Hepatocyte (in vitro differentiated cells): Measurements from ENCODE around the gene TMCC3. TPM values are rescaled to one million over a fixed set of nuclear protein-coding genes. Genes with fewer than 3 reads are reported as not detected.

Source experiments
- DNase-seq: peaks from one replicate; pipeline ENCODE4 v3.0.0-alpha.2; 2016; ENCODE audit warnings: low spot score
- H2AFZ ChIP-seq: fragments of 200-600 bp; sonication (generic); 2 replicates; pipeline ENCODE4 v1.6.0; 2016; ENCODE audit warnings: antibody characterized with exemption, mild to moderate bottlenecking
- H3K27ac ChIP-seq: fragments of 200-600 bp; sonication (generic); 2 replicates; pipeline ENCODE4 v1.5.1; 2016; ENCODE audit warnings: mild to moderate bottlenecking
- H3K27me3 ChIP-seq: fragments of 200-600 bp; sonication (generic); 2 replicates; pipeline ENCODE4 v1.6.1; 2016
- H3K36me3 ChIP-seq: fragments of 200-600 bp; sonication (generic); replicated peaks from 2 replicates; pipeline ENCODE4 v1.5.1; 2016; ENCODE audit warnings: low read depth; ENCODE audit not compliant: insufficient read depth
- H3K4me1 ChIP-seq: fragments of 200-600 bp; sonication (generic); 2 replicates; pipeline ENCODE4 v1.5.1; 2016; ENCODE audit warnings: mild to moderate bottlenecking, moderate library complexity; ENCODE audit not compliant: insufficient read depth
- H3K4me2 ChIP-seq: fragments of 200-600 bp; sonication (generic); 2 replicates; pipeline ENCODE4 v1.6.0; 2016
- H3K4me3 ChIP-seq: fragments of 200-600 bp; sonication (generic); 2 replicates; pipeline ENCODE4 v1.5.1; 2016; ENCODE audit warnings: mild to moderate bottlenecking
- H3K79me2 ChIP-seq: fragments of 200-600 bp; sonication (generic); 2 replicates; pipeline ENCODE4 v1.6.0; 2017; ENCODE audit warnings: mild to moderate bottlenecking
- H3K9me2 ChIP-seq: fragments of 200-600 bp; sonication (generic); replicated peaks from 2 replicates; pipeline ENCODE4 v1.6.0; 2017; ENCODE audit warnings: mild to moderate bottlenecking; ENCODE audit not compliant: insufficient read depth
- H3K9me3 ChIP-seq: fragments of 200-600 bp; sonication (generic); 2 replicates; pipeline ENCODE4 v1.5.1; 2016; ENCODE audit warnings: low read depth, mild to moderate bottlenecking
- H4K20me1 ChIP-seq: fragments of 200-600 bp; sonication (generic); 2 replicates; pipeline ENCODE4 v1.6.0; 2016; ENCODE audit warnings: mild to moderate bottlenecking; ENCODE audit not compliant: insufficient read depth, poor library complexity, severe bottlenecking
- EZH2 ChIP-seq: fragments of 200-600 bp; sonication (generic); IDR thresholded peaks from 2 replicates; pipeline ENCODE4 v1.6.1; 2016; ENCODE audit warnings: antibody characterized with exemption, mild to moderate bottlenecking, borderline replicate concordance
- EZH2phosphoT487 ChIP-seq: fragments of 200-600 bp; sonication (generic); IDR thresholded peaks from one replicate; pipeline ENCODE4 v1.6.1; 2018; ENCODE audit warnings: antibody characterized with exemption, mild to moderate bottlenecking, low read depth, moderate library complexity; ENCODE audit not compliant: unreplicated experiment, severe bottlenecking
- WGBS: methylation state at CpG from one replicate; pipeline ENCODE4 v1.1.6; 2016; ENCODE audit warnings: low lambda C conversion rate; ENCODE audit errors: missing lambda C conversion rate; 5-methylcytosine and 5-hydroxymethylcytosine counted together
- polyA plus RNA-seq: library from polyadenylated mRNA; unstranded; fragments of >200 nt; fragmentation: Nextera tagmentation; extraction: Ambion mirVana; gene quantifications from 2 replicates; pipeline ENCODE4 v1.2.1, GENCODE V29; 2016
- total RNA-seq: library from RNA; depleted of rRNA; stranded (reverse); fragments of >200 nt; gene quantifications from 2 replicates; pipeline ENCODE4 v1.2.3, GENCODE V29; 2014
- TF ChIP-seq, protein P1 (sequence below): fragments of 200-600 bp; sonication (generic); IDR thresholded peaks from 2 replicates; pipeline ENCODE4 v1.5.1; 2016; ENCODE audit warnings: antibody characterized with exemption, mild to moderate bottlenecking; ENCODE audit not compliant: poor library complexity

Gene TMCC3
- total and polyA plus RNA-seq, 2 experiments from 2014 or later = 4.0 to 7.8 TPM

DNA sequence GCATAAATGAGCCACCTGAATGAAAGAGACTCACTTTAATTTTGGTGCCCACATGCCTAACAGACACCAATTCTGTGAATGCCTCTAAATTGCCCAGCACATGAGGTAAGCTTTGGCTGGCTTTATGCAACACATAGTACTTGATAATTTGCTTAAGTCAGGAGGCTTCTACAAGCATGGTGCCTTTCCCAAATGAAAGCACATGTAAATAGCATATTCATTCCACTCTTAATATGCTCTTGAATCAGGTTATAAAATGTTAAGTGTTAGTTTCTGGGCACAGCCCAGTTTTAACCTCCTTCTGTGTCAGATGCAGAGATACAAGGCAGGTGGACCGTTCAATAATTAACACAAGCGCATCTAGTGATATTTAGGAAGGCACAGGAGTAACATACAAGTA is 15.6 kb downstream of the TMCC3 start:
- Histone ChIP-seq H3K36me3 (no peaks in the 10 kb centered on the region), H3K4me3 (no peak overlapping the region), H3K4me2 (no peak overlapping the region), H4K20me1 (no peaks in the 10 kb centered on the region), H3K9me3 (no peaks in the 10 kb centered on the region), H3K4me1 (peaks cover 5% of the 10 kb centered on the region), H3K9me2 (no peaks in the 10 kb centered on the region), H2AFZ (no peak overlapping the region), H3K27me3 (no peaks in the 10 kb centered on the region), H3K27ac (no peak overlapping the region), H3K79me2 (peaks cover 7% of the 10 kb centered on the region)
- WGBS = 90% methylated on average over 2 of the region's 2 CpGs
- TF ChIP-seq EZH2phosphoT487 = no peak
- no peak for TF ChIP-seq EZH2
- TF ChIP-seq, protein P1, sequence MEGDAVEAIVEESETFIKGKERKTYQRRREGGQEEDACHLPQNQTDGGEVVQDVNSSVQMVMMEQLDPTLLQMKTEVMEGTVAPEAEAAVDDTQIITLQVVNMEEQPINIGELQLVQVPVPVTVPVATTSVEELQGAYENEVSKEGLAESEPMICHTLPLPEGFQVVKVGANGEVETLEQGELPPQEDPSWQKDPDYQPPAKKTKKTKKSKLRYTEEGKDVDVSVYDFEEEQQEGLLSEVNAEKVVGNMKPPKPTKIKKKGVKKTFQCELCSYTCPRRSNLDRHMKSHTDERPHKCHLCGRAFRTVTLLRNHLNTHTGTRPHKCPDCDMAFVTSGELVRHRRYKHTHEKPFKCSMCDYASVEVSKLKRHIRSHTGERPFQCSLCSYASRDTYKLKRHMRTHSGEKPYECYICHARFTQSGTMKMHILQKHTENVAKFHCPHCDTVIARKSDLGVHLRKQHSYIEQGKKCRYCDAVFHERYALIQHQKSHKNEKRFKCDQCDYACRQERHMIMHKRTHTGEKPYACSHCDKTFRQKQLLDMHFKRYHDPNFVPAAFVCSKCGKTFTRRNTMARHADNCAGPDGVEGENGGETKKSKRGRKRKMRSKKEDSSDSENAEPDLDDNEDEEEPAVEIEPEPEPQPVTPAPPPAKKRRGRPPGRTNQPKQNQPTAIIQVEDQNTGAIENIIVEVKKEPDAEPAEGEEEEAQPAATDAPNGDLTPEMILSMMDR = no peak
- DNase-seq = no peak

DNA sequence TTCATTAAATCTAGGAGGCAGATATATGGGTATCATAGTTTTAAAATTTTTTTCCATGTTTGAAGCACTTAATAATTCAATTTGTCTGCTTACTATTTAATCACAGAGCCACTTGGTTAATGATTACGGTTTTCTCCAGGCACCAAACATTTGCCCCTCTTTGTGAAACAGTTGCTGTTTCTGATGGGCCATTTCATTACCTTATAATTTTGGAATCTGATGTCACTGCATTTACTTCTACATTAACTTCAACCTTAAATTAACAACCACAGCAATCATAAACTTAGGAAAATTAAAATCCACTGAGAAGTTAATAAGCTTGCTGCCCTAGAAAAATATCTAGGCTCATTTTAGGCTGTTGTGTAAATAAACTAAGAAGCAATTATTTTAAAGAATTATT is 17.0 kb downstream of the TMCC3 start:
- 80% methylated on average over 1 of the region's 1 CpG for WGBS

DNA sequence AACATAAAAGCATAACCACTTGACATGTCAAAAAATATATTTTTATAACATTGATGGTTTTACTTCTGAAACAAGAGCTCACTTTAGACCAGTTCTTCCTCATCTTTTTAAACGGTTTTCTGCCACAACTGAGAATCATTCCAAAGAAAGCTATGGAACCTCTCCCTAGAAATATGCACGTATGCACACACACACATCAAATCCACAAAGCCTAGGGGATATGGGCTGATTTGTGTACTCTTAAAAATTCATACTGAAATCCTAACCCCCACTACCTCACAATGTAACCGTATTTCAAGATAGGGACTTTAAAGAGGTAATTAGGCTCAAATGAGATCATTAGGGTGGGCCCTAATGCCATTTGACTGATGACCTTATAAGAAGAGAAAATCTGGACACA is 19.3 kb downstream of the TMCC3 start:
- Histone ChIP-seq H3K27ac (no peak overlapping the region), H2AFZ (no peak overlapping the region), H3K4me2 (no peak overlapping the region), H3K9me3 (no peaks in the 10 kb centered on the region), H3K4me3 (no peak overlapping the region), H3K4me1 (no peaks in the 10 kb centered on the region), H4K20me1 (no peaks in the 10 kb centered on the region), H3K36me3 (no peaks in the 10 kb centered on the region), H3K27me3 (no peaks in the 10 kb centered on the region), H3K79me2 (peaks cover 7% of the 10 kb centered on the region), H3K9me2 (no peaks in the 10 kb centered on the region)
- WGBS = 80% methylated on average over 3 of the region's 3 CpGs
- no peak for DNase-seq
- TF ChIP-seq EZH2 = no peak
- TF ChIP-seq, protein P1 = no peak

More for the DNA sequence above, 17.0 kb downstream of the TMCC3 start:
- peaks cover 5% of the 10 kb centered on the region for H3K4me1 ChIP-seq
- TF ChIP-seq EZH2phosphoT487 = no peak
- TF ChIP-seq, protein P1 = no peak
- no peak for TF ChIP-seq EZH2
- H3K27me3 ChIP-seq = no peaks in the 10 kb centered on the region
- no peak for DNase-seq
- H3K4me3 ChIP-seq = no peak overlapping the region
- H3K36me3 ChIP-seq = no peaks in the 10 kb centered on the region
- peaks cover 7% of the 10 kb centered on the region for H3K79me2 ChIP-seq
- H4K20me1 ChIP-seq = no peaks in the 10 kb centered on the region
- H3K9me3 ChIP-seq = no peaks in the 10 kb centered on the region
- H3K27ac ChIP-seq = no peak overlapping the region
- H2AFZ ChIP-seq = no peak overlapping the region
- no peak overlapping the region for H3K4me2 ChIP-seq
- no peaks in the 10 kb centered on the region for H3K9me2 ChIP-seq
